ENCODE measurements around the gene MOV10. TPM values are rescaled to one million over a fixed set of nuclear protein-coding genes. Genes with fewer than 3 reads are reported as not detected.

Gene MOV10
- total and polyA plus RNA-seq, 9 of the 15 experiments (the other 6 are each of a cell fraction or from before 2014, with no cell fraction given), result 16.7 to 105 (median 49.5) TPM

- TF ChIP-seq TEAD4 (IDR thresholded peaks at IDR 0.05; ENCODE audit: low read length) (peak; percentile 26; the same call in 1 of the 2 replicates), TEAD4 (CRISPR knock-in tag; IDR thresholded peaks at IDR 0.05; ENCODE audit: borderline replicate concordance) (no peak), PHTF2 (CRISPR knock-in tag; IDR thresholded peaks at IDR 0.05) (no peak), POLR2B (IDR thresholded peaks at IDR 0.05; ENCODE audit: low read depth, partially characterized antibody) (no peak), ETS2 (tag; IDR thresholded peaks at IDR 0.05; ENCODE audit: borderline replicate concordance, poor library complexity, severe bottlenecking) (no peak), ZKSCAN1 (IDR thresholded peaks at IDR 0.05; ENCODE audit: low read depth, low read length) (no peak), DPF2 (IDR thresholded peaks at IDR 0.05) (0 out of 2 replicates have a peak, but pooled peaks have one; percentile 44), POLR3A (IDR thresholded peaks at IDR 0.05; ENCODE audit: borderline replicate concordance, extremely low read depth, insufficient read depth, insufficient read length) (no peak), E2F1 (CRISPR knock-in tag; IDR thresholded peaks at IDR 0.05) (no peak), RAD21 (CRISPR knock-in tag; conservative IDR thresholded peaks at IDR 0.05 in 1 of 2, IDR thresholded peaks at IDR 0.05 in 1 of 2) (peak in 1 of 2 experiments; percentile 6; a peak in 1 of 4 replicates), ZNF217 (CRISPR knock-in tag; IDR thresholded peaks at IDR 0.05) (no peak), PTBP1 (IDR thresholded peaks at IDR 0.05; ENCODE audit: low read depth, low read length) (no peak), CREM (IDR thresholded peaks at IDR 0.05; ENCODE audit: low read depth) (0 out of 2 replicates have a peak, but pooled peaks have one; percentile 3), TCF7L2 (IDR thresholded peaks at IDR 0.05; ENCODE audit: low read depth, low read length) (peak; percentile 42; the same call in 1 of the 2 replicates), ZNF12 (CRISPR knock-in tag; IDR thresholded peaks at IDR 0.05) (no peak), KDM5B (IDR thresholded peaks at IDR 0.05; ENCODE audit: insufficient replicate concordance, low read depth, low read length) (no peak), ARID1B (IDR thresholded peaks at IDR 0.05) (peak; percentile 15; the same call in 1 of the 2 replicates), NFATC3 (IDR thresholded peaks at IDR 0.05) (no peak), MAFF (IDR thresholded peaks at IDR 0.05; ENCODE audit: low read length) (no peak), FOXM1 (IDR thresholded peaks at IDR 0.05; ENCODE audit: low read depth) (no peak), FOXM1 (CRISPR knock-in tag; IDR thresholded peaks at IDR 0.05; ENCODE audit: low read depth) (no peak), ZNF174 (CRISPR knock-in tag; IDR thresholded peaks at IDR 0.05) (no peak), MTA3 (IDR thresholded peaks at IDR 0.05; ENCODE audit: borderline replicate concordance) (0 out of 2 replicates have a peak, but pooled peaks have one; percentile 51), ZBTB33 (CRISPR knock-in tag; IDR thresholded peaks at IDR 0.05) (no peak), PBX2 (CRISPR knock-in tag; IDR thresholded peaks at IDR 0.05; ENCODE audit: low read depth) (no peak), PBX2 (tag; conservative IDR thresholded peaks at IDR 0.05; ENCODE audit: low read depth) (no peak)
Observed at GRCh38 chr1:112676543-112676942, 2.1 kb downstream of the MOV10 start (continued).
